ENCODE results near the gene PROSER3. TPM values are rescaled to one million over a fixed set of nuclear protein-coding genes. Genes with fewer than 3 reads are reported as not detected.

PROSER3 gene
- total RNA-seq, 4 donors from 2014 or later: 14.2 to 32.7 (median 19.9) TPM

DNA sequence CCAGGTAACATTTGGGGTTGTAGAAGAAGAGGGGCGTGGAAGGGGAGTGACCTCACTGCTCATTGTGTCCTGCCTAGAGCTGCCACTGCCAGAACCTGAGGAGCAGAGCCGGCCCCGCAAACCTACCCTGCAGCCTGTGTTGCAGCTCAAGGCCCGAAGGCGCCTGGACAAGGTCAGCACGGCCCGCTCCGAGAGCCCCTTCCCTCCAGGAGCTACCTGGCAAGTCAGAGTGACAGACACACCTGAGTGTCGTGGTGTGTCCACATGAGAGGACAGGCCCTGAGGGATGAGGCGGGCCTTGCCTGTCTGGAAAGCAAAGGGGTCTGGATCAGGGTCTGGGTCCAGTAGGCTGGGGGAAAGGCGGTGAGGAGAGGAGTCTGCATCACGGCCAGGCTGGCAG lies 33.4 kb upstream of the PROSER3 start:
- no peak overlapping the region for H3K4me3 ChIP-seq
- DNase-seq (ENCODE audit: low spot score in 2 of 2): no peak
- H3K27ac ChIP-seq: no peak overlapping the region
- H3K27me3 ChIP-seq: no peaks in the 10 kb centered on the region
- peaks cover 5 to 100% (median 71%) of the 10 kb centered on the region in 3 donors for H3K36me3 ChIP-seq
- peaks cover 0 to 20% (median under 1%) of the 10 kb centered on the region in 4 donors for H3K4me1 ChIP-seq
- TF ChIP-seq EP300 (IDR thresholded peaks at IDR 0.05): no peak
- no peaks in the 10 kb centered on the region for H3K9me3 ChIP-seq
- 89 to 92% methylated on average over 12 of the region's 12 CpGs for WGBS, 2 donors

DNA sequence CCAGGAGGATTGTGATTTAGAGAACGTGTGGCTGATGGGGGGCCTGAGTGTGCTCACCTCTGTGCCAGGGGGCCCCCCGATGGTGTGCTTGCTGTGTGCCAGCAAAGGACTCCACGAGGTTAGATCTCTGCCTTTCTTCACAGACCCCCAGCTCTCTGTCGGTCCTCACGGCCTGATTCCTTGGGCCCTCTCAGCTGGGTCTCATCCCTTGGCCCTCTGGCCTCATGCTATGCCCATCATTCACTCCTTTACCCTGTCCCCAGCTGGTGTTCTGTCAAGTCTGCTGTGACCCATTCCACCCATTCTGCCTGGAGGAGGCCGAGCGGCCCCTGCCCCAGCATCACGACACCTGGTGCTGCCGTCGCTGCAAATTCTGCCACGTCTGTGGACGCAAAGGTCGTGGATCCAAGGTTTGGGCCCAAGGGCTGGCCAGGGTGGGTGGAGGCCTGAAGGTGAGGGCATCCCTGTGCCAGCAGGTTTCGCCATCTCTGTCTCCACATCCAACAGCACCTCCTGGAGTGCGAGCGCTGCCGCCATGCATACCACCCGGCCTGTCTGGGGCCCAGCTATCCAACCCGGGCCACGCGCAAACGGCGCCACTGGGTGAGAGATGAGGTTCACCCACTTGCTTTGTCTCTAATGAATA lies 32.6 kb upstream of the PROSER3 start:
- Histone ChIP-seq H3K27ac (no peak overlapping the region), H3K36me3 (peaks cover 5 to 100% (median 79%) of the 10 kb centered on the region in 3 donors), H3K4me3 (no peak overlapping the region), H3K27me3 (no peaks in the 10 kb centered on the region), H3K4me1 (peaks cover 0 to 13% (median 0%) of the 10 kb centered on the region in 4 donors), H3K9me3 (no peaks in the 10 kb centered on the region)
- TF ChIP-seq, protein P1, sequence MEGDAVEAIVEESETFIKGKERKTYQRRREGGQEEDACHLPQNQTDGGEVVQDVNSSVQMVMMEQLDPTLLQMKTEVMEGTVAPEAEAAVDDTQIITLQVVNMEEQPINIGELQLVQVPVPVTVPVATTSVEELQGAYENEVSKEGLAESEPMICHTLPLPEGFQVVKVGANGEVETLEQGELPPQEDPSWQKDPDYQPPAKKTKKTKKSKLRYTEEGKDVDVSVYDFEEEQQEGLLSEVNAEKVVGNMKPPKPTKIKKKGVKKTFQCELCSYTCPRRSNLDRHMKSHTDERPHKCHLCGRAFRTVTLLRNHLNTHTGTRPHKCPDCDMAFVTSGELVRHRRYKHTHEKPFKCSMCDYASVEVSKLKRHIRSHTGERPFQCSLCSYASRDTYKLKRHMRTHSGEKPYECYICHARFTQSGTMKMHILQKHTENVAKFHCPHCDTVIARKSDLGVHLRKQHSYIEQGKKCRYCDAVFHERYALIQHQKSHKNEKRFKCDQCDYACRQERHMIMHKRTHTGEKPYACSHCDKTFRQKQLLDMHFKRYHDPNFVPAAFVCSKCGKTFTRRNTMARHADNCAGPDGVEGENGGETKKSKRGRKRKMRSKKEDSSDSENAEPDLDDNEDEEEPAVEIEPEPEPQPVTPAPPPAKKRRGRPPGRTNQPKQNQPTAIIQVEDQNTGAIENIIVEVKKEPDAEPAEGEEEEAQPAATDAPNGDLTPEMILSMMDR (IDR thresholded peaks at IDR 0.05): no peak
- TF ChIP-seq EP300 (IDR thresholded peaks at IDR 0.05) (no peak), POLR2A (IDR thresholded peaks at IDR 0.05) (no peak)
- WGBS, 2 donors: 93 to 95% methylated on average over 23 of the region's 23 CpGs
- no peak for DNase-seq (ENCODE audit: low spot score in 2 of 2)

DNA sequence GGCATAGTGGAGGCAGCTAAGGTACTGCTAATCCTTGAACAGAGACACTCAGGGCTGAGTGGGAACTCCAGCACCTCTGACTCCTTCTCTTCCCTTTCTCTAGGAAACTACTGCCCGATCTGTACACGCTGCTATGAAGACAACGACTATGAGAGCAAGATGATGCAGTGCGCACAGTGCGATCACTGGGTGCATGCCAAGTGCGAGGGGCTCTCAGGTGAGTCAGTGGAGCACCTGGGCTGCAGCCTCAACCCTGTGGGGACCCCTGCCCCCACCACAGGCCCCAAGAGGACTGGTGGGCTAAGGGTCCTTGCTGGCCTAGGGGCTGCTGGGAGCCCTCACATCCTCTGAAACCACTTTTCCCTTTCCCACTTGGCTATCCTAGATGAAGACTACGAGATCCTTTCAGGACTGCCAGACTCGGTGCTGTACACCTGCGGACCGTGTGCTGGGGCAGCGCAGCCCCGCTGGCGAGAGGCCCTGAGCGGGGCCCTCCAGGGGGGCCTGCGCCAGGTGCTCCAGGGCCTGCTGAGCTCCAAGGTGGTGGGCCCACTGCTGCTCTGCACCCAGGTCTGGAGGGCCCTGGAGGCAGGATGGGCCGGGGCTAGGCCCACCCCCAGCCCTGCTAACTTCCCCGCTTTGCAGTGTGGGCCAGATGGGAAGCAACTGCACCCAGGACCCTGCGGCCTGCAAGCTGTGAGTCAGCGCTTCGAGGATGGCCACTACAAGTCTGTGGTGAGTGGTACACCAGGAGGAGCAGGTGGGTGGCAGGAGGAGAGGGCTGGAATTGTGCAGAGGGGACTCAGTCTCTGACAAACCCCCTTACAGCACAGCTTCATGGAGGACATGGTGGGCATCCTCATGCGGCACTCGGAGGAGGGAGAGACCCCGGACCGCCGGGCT lies 30.7 kb upstream of the PROSER3 start:
- Histone ChIP-seq H3K27me3 (no peaks in the 10 kb centered on the region), H3K36me3 (peaks cover 5 to 100% (median 85%) of the 10 kb centered on the region in 3 donors), H3K4me1 (no peaks in the 10 kb centered on the region), H3K4me3 (no peak overlapping the region), H3K27ac (no peak overlapping the region), H3K9me3 (no peaks in the 10 kb centered on the region)
- WGBS, 2 donors: 89 to 92% methylated on average over 18 to 21 of the region's 25 CpGs
- TF ChIP-seq, protein P1 (IDR thresholded peaks at IDR 0.05): no peak
- TF ChIP-seq EP300 (IDR thresholded peaks at IDR 0.05): no peak
- TF ChIP-seq POLR2A (IDR thresholded peaks at IDR 0.05): no peak
- DNase-seq (ENCODE audit: low spot score in 2 of 2): no peak

GRCh38 chr19:35727956-35728706 lies 29.8 kb upstream of the PROSER3 start:
- no peaks in the 10 kb centered on the region for H3K9me3 ChIP-seq
- no peak overlapping the region for H3K27ac ChIP-seq
- H3K27me3 ChIP-seq: no peaks in the 10 kb centered on the region
- DNase-seq (ENCODE audit: low spot score in 2 of 2): no peak
- no peaks in the 10 kb centered on the region for H3K4me1 ChIP-seq
- H3K4me3 ChIP-seq: no peak overlapping the region
- TF ChIP-seq POLR2A (IDR thresholded peaks at IDR 0.05) (no peak), EP300 (IDR thresholded peaks at IDR 0.05) (no peak)
- TF ChIP-seq, protein P1 (IDR thresholded peaks at IDR 0.05): no peak
- WGBS, 2 donors: 85 to 87% methylated on average over 19 of the region's 19 CpGs
- H3K36me3 ChIP-seq: peaks cover 5 to 100% (median 78%) of the 10 kb centered on the region in 3 donors

DNA sequence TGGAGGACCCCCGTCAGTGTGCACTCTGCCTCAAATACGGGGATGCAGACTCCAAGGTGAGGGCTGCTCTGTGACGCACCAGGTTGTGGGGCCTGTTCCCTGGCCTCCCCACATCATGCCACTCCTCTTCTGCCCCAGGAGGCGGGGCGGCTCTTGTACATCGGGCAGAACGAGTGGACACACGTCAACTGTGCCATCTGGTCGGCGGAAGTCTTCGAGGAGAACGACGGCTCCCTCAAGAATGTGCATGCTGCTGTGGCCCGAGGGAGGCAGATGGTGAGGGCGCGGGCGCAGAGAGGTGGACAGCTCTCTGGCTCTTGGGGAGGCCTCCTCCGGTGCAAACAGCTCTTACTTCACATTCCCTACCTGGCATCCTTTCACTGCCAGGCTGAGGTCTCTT lies 29.0 kb upstream of the PROSER3 start:
- no peaks in the 10 kb centered on the region for H3K27me3 ChIP-seq
- no peak overlapping the region for H3K27ac ChIP-seq
- H3K36me3 ChIP-seq: peaks cover 5 to 100% (median 69%) of the 10 kb centered on the region in 3 donors
- no peaks in the 10 kb centered on the region for H3K4me1 ChIP-seq
- no peaks in the 10 kb centered on the region for H3K9me3 ChIP-seq
- TF ChIP-seq EP300 (IDR thresholded peaks at IDR 0.05): no peak
- TF ChIP-seq POLR2A (IDR thresholded peaks at IDR 0.05): no peak
- TF ChIP-seq, protein P1 (IDR thresholded peaks at IDR 0.05): no peak
- DNase-seq (ENCODE audit: low spot score in 2 of 2): no peak
- 86 to 90% methylated on average over 9 to 11 of the region's 18 CpGs for WGBS, 2 donors
- H3K4me3 ChIP-seq: no peak overlapping the region

Data from tibial nerve (tissue), 4 donors.